ENCODE data around the gene AGAP2. TPM values are rescaled to one million over a fixed set of nuclear protein-coding genes. Genes with fewer than 3 reads are reported as not detected.
"Not testable (repeated sequence)": the region's sequence is repeated elsewhere in the genome, so short reads cannot be mapped to it uniquely, and the experiment has no call there.

The AGAP2 gene
- total RNA-seq, 1 donor from 2014 or later, result 3.7 TPM

GRCh38 chr12:57722716-57723629, 15.6 kb downstream of the AGAP2 start:
- no peak for DNase-seq

DNA sequence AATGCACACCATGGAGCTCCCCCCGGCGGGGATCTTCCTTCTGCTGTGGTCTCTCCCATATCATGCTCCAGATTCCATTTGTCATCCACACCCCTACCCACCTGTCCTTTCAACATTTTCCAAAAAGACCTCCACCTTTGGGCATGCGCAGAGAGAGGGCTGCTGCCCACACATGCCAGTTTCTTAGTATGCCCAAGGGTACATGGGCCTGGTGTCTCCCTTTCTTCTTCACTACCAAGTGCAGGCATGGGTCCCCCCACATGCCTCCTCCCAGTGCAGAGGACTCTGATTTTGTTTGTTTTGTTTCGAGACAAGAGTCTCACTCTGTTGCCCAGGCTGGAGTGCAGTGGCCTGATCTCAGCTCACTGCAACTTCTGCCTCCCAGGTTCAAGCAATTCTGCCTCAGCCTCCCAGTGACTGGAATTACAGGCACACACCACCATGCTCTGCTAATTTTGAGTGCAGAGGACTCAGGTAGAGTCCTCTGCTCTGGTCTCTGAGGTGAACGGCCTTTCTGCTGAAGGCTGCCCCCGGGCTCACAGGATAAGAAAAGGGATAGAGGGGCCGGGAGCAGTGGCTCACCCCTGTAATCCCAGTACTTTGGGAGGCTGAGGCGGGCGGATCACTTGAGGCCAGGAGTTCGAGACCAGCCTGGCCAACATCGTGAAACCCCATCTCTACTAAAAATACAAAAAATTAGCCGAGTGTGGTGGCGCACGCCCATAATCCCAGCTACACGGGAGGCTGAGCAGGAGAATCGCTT, 16.5 kb downstream of the AGAP2 start:
- not testable (repeated sequence) for DNase-seq

- DNase-seq, result no peak
Measured at GRCh38 chr12:57720606-57721595, 17.6 kb downstream of the AGAP2 start.

- no peak for DNase-seq
Measured at GRCh38 chr12:57719777-57720605, 18.6 kb downstream of the AGAP2 start.

DNA sequence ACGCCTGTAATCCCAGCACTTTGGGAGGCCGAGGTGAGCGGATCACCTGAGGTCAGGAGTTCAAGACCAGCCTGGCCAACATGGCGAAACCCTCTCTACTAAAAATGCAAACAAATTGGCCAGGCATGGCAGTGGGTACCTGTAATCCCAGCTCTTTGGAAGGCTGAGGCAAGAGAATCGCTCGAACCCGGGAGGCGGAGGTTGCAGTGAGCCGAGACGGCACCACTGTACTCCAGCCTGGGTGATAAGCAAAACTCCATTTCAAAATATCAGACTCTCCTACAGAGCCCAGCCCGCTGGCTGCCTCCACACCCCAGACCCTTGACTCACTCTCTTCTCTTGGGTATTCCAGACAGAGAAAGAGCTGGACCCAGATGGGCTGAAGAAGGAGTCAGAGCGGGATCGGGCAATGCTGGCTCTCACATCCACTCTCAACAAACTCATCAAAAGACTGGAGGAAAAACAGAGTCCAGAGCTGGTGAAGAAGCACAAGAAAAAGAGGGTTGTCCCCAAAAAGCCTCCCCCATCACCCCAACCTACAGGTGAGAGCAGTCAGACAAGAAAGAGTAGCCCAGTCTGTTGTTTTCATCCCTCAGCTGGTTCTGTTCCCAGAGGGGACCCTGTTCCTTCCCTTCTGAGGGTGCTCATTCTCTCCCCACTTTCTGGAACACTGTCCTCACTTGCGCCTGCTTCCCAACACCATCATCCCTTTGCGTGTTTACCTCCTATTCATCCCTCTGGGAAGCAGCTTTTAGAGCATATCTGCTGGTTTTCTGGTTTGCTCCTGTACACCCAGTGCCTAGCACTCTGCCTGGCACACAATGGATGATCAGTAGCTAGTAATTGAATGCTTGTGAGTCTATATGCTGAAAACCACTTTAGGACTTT, 19.7 kb downstream of the AGAP2 start:
- no peak for DNase-seq

GRCh38 chr12:57717846-57718640, 20.5 kb downstream of the AGAP2 start:
- DNase-seq, result no peak

GRCh38 chr12:57717131-57717530, 21.4 kb downstream of the AGAP2 start:
- no peak for DNase-seq

DNA sequence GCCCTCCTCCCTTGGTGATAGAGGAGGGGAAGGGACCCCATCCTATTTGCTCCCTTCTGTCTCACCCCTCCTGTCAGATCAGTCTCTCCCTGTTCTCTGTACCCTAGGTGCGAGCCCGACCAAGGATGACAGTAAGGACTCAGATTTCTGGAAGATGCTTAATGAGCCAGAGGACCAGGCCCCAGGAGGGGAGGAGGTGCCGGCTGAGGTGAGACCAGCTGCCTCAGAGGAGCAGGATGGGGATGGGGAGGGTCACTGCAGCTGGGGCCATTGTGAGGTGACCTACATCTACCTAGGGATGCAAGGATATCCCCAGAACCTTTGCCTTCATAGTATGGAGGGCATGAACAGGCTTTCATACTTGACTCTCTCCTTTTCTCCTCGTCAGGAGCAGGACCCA, 22.2 kb downstream of the AGAP2 start:
- no peak for DNase-seq

DNA sequence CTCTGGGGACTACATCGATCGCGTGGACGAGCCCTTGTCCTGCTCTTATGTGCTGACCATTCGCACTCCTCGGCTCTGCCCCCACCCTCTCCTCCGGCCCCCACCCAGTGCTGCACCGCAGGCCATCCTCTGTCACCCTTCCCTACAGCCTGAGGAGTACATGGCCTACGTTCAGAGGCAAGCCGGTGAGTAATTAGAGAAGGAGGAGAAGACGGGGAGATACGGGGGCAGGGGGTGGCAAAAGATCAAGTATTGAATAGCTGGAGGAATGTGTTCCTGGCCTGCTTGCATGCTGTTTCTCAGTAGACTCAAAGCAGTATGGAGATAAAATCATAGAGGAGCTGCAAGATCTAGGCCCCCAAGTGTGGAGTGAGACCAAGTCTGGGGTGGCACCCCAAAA, 22.8 kb downstream of the AGAP2 start:
- no peak for DNase-seq

DNA sequence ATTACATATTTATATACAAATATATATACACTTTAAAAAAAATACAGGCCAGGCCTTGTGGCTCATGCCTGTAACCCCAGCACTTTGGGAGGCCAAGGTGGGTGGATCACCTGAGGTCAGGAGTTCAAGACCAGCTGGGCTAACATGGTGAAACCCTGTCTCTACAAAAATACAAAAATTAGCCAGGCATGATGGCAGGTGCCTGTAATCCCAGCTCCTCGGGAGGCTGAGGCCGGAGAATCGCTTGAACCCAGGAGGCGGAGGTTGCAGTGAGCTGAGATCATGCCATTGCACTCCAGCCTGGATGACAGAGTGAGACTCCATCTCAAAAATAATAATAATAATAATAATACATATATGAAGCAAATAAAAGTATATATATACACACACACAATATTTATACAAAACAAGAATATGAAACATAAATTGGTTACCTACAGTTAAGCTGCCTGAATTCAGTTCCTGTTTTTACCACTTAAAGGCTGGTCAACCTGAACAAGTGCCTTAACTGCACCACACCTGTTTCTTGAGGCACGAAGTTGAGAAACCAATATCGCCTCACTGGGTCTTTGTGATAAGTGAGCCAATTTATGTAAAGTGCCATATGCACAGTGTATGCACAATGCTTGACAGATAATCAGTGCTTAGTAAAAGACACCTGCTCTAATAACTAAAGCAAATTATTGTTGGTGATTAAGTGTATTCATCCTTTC, 23.4 kb downstream of the AGAP2 start:
- not testable (repeated sequence) for DNase-seq

- DNase-seq, result no peak
Measured at GRCh38 chr12:57713209-57713608, 25.3 kb downstream of the AGAP2 start.

GRCh38 chr12:57712701-57713100, 25.8 kb downstream of the AGAP2 start:
- no peak for DNase-seq

DNA sequence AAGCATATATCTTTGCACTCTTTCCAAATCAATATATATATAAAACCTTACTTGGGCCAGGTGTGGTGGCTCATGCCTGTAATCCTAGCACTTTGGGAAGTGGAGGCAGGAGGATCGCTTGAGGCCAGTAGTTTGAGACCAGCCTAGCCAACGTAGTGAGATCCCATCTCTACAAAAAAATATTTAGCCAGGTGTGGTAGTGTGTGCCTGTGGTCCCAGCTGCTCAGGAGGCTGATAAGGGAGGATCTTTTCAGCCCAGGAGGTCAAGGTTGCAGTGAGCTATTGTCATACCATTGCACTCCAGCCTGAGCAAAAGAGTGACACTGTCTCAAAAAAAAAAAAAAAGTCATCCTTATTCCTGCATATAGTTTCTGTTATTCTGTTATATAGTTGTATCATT, 30.2 kb downstream of the AGAP2 start:
- no peak for DNase-seq

DNA sequence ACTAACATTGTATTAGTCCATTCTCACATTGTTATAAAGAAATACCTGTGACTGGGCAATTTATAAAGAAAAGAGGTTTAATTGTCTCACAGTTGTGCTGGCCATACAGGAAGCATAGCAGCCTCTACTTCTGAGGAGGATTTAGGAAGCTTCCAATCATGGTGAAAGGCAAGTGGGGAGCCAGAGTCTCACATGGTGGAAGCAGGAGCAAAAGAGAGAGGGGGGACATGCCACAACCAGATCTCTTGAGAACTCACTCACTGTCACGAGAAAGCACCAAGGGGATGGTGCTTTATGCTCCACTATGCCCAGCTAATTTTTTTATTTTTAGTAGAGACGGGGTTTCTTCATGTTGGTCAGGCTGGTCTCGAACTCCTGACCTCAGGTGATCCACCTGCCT, 31.3 kb downstream of the AGAP2 start:
- DNase-seq, result no peak

DNA sequence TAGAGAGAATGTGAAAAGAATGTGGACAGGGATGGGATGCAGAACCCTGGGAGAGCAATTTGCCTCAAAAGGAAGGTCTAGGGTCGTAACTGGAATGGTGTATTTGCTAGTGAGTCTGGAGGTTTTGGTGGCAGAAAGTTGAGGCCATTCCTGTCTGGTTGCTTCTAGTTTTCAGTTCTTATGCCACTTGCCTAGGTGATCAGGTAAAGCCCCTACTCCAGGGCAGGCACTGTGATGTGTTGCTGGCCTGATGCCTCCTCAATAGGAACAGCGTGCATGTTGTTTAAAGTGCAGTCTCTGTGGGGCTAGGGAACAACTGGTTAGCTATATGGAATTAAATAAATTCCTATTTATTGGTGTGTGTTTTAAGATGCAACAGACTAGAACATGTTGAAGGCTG, 38.2 kb downstream of the AGAP2 start:
- DNase-seq, result no peak

DNA sequence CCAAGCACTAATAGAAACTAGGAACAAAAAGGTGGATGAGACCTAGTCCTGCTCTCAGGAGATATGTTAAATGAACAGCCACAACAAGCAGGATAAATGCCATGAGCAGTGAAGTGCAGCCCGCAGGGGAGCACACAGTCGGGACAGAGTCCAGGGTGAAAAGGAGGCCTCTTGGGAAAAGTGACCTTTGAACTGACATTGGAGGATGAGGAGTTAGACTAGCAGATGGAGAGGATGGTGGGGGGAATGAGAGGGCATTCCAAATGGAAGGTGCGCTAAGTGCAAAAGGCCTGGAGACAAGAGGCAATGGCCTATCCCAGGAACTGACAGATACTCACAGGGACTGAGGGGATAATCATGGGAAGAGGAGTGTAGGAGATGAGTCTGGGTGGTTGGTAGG, 40.1 kb downstream of the AGAP2 start:
- DNase-seq, result no peak

GRCh38 chr12:57697076-57697475, 41.5 kb downstream of the AGAP2 start:
- DNase-seq, result no peak

- no peak for DNase-seq
Measured at GRCh38 chr12:57695770-57696432, 42.6 kb downstream of the AGAP2 start.
